Duodenal mucosa (tissue), 2 donors: ENCODE data around the gene CHERP.
"Not testable (repeated sequence)": the region's sequence is repeated elsewhere in the genome, so short reads cannot be mapped to it uniquely, and the experiment has no call there.

ENCODE experiments used
- H3K27ac ChIP-seq: one replicate; pipeline ENCODE4 v1.7.0; 2013; ENCODE audit warnings: low read depth, low read length
- H3K27me3 ChIP-seq, 2 donors: one replicate each; pipeline ENCODE4 v1.7.0; 2013; ENCODE audit warnings: low read length in 2 of 2, control low read depth in 1 of 2; ENCODE audit not compliant: insufficient read depth in 2 of 2, control insufficient read depth in 1 of 2
- H3K36me3 ChIP-seq, 2 donors: one replicate each; pipeline ENCODE4 v1.7.0; 2013; ENCODE audit warnings: low read length in 2 of 2, control low read depth in 1 of 2; ENCODE audit not compliant: insufficient read depth in 2 of 2, control insufficient read depth in 1 of 2
- H3K4me1 ChIP-seq, 2 donors: one replicate each; pipeline ENCODE4 v1.7.0; 2013; ENCODE audit warnings: low read length in 2 of 2, control low read depth in 1 of 2; ENCODE audit not compliant: insufficient read depth in 2 of 2, control insufficient read depth in 1 of 2
- H3K4me3 ChIP-seq, 2 donors: one replicate each; pipeline ENCODE4 v1.7.0; 2013; ENCODE audit warnings: low read length in 2 of 2, low read depth in 1 of 2
- H3K9ac ChIP-seq, 2 donors: one replicate each; pipeline ENCODE4 v1.7.0; 2013; ENCODE audit warnings: low read length in 2 of 2, low read depth in 1 of 2
- H3K9me3 ChIP-seq, 2 donors: one replicate each; pipeline ENCODE4 v1.7.0; 2013; ENCODE audit warnings: low read length in 2 of 2, control low read depth in 1 of 2; ENCODE audit not compliant: control insufficient read depth in 1 of 2

The CHERP gene

DNA sequence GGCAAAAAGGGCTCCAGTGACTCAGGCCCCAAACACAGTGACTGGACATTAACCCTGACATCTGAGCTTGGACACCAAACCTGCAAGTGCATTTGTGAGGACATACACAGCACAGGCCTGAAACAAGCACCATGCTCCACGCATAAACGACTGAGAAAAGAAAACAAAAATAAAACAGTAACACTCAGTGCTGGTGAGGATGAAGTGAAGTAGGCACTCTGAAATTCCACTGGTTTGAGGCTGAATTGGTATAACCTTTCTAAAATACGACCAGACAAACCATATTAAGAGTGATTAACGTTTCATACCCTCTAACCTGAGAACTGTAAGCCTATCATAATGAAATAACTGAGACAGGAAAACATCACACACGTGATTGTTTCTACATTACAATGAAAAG is 24.5 kb upstream of the CHERP start:
- Histone ChIP-seq H3K4me3 (no peak overlapping the region), H3K4me1 (peaks cover 14 to 16% of the 10 kb centered on the region in 2 donors), H3K9me3 (no peaks in the 10 kb centered on the region), H3K36me3 (peaks cover 11 to 59% of the 10 kb centered on the region in 2 donors), H3K27ac (peak overlapping the region; percentile 55), H3K9ac (peak overlapping the region in 1 of 2 donors; percentile 6), H3K27me3 (no peaks in the 10 kb centered on the region)

DNA sequence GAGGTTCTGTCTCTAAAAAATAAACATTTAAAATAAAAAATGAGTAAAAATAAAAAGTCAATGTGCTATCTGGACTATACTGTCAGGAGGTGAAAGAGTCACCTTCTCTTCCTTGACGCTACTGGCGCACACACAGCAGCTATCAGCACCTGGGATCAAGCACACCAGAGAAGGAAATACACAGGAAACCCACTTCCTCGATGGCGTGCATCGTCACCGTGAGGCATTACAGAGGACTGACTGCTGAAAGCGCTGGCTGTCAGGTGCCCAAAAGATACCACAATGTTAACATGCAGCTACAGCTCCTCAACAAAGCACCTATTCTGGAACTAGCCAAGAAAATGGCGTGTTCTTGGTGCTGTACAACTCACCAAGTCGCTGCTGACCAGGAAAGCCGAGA is 23.9 kb upstream of the CHERP start:
- Histone ChIP-seq H3K9ac (peak overlapping the region in 1 of 2 donors; percentile 6), H3K4me1 (peaks cover 10 to 11% of the 10 kb centered on the region in 2 donors), H3K36me3 (peaks cover 11 to 65% of the 10 kb centered on the region in 2 donors), H3K27ac (peak overlapping the region; percentile 55), H3K4me3 (no peak overlapping the region), H3K9me3 (no peaks in the 10 kb centered on the region), H3K27me3 (no peaks in the 10 kb centered on the region)

DNA sequence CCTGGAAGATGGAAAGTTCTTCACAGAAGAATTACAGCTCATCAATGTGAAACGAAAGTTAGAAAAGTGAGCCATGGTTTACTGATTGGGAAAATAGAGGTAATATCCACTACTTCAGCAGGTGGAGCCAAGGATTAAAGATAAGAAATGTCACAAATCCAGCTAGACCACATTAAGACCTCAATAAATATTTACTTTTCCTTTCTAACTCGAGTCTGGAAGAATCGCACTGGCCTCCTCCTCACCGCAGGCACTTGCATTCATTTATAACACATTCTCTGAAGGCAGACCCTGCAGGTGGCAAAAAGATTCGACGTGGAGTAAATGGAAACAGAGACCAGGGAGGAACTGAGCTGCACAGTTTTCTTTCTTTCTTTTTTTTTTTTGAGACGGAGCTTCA is 22.6 kb upstream of the CHERP start:
- Histone ChIP-seq H3K9me3 (no peaks in the 10 kb centered on the region), H3K4me3 (no peak overlapping the region), H3K9ac (no peak overlapping the region), H3K36me3 (peaks cover 13 to 72% of the 10 kb centered on the region in 2 donors), H3K27me3 (no peaks in the 10 kb centered on the region), H3K27ac (no peak overlapping the region), H3K4me1 (peaks cover 0 to 3% of the 10 kb centered on the region in 2 donors)

DNA sequence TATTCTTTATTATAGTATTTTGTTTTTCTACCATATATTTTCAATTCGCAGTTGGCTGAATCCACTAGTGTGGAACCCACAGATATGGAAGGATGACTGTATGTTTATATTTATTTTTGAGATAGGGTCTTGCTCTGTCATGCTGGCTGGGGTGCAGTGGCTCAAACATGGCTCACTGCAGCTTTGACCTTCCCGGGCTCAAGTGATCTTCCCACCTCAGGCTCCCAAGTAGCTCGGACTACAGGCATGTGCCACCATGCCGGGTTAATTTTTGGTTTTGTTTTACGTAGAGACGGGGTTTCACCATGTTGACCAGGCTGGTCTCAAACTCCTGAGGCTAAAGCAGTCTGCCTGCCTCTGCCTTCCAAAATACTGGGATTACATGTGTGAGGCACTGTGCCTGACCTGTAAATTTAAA is 20.4 kb upstream of the CHERP start:
- Histone ChIP-seq H3K27me3 (no peaks in the 10 kb centered on the region), H3K9me3 (no peaks in the 10 kb centered on the region), H3K27ac (no peak overlapping the region), H3K9ac (no peak overlapping the region), H3K4me1 (no peaks in the 10 kb centered on the region), H3K36me3 (peaks cover 19 to 64% of the 10 kb centered on the region in 2 donors), H3K4me3 (no peak overlapping the region)

DNA sequence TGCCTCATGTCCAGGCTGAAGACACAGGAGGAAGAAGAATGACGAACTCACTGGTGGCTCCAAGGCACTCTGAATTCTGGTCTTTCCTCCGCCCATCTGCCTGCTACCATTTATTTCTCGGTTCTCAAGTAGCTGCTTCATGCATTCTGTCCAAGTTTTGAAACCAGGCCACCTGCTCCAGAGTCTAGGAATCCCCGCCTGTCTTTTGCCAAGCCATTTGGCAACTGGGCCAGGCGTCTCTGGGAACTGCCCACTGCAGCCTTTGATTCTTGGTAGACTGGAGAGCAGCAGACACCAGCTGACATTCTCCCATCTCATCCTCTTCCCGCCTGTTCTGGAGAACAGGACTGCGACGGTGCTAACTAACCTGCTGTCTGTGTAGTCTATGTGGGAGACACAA is 19.1 kb upstream of the CHERP start:
- Histone ChIP-seq H3K9me3 (no peaks in the 10 kb centered on the region), H3K36me3 (peaks cover 17 to 60% of the 10 kb centered on the region in 2 donors), H3K27me3 (no peaks in the 10 kb centered on the region), H3K4me3 (no peak overlapping the region), H3K9ac (no peak overlapping the region), H3K27ac (no peak overlapping the region), H3K4me1 (no peaks in the 10 kb centered on the region)

DNA sequence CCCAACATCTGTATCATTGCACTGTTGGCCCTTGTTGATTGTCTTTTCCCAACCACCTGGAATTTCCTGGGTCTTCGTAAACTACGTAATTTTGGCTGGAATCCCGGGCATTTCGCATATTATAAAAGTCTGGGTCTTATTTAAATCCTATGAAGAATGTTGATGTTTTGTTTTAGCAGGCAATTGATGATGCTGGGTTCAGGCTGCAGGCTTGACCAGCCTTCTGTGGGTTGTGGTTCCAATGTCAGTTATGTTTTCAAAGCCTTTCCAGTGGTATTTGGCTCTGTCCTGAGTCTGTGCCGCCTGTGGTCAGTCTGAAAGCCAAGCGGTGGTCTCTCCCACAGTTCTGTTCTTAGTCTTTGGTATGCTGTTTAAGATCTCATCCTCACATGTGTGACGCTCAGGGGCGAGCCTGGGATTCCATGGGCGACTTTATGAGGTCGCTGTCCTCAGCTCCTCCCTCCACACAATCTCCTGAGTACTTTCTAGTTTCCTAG is 17.6 kb upstream of the CHERP start:
- no peak overlapping the region for H3K4me3 ChIP-seq
- H3K9me3 ChIP-seq: no peaks in the 10 kb centered on the region
- H3K27ac ChIP-seq: no peak overlapping the region
- H3K9ac ChIP-seq: no peak overlapping the region
- H3K27me3 ChIP-seq: no peaks in the 10 kb centered on the region
- H3K4me1 ChIP-seq: no peaks in the 10 kb centered on the region
- H3K36me3 ChIP-seq: peaks cover 13 to 67% of the 10 kb centered on the region in 2 donors

DNA sequence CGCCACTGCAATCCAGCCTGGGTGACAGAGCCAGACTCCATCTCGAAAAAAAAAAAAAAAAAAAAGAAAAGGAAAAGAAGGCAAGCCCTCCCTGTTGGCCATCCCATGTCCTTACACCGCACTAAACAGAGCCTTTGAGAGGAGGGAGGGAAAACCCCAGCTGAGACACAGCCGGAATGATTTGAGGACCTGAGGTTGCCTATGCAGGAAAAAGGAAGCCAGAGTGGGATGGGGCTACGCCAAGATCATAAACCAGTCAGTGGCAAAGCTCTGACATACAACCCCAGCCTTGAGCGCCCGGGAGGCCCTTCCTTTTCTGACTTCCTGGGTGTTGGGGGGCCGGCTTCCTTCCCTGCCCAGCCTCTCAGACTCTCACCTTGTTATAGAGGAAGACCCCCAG is 12.5 kb upstream of the CHERP start:
- Histone ChIP-seq H3K9ac (no peak overlapping the region), H3K9me3 (no peaks in the 10 kb centered on the region), H3K4me1 (no peaks in the 10 kb centered on the region), H3K27ac (no peak overlapping the region), H3K4me3 (no peak overlapping the region), H3K27me3 (no peaks in the 10 kb centered on the region), H3K36me3 (peaks cover 20 to 48% of the 10 kb centered on the region in 2 donors)

DNA sequence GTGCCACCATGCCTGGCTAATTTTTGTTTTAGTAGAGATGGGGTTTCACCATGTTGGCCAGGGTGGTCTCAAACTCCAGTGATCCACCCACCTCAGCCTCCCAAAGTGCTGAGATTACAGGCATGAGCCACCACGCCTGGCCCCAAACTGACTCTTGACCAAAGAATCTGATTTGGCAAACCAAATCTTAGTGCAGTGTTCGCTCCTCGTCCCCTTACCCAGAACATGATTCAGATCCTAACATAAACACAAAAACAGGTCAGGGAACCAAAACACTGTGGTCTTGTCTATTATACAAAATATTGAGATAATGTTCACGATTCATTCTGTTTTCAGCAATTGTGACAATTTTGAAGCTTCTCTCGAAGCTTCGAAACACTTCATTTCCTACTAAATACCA is 9.7 kb upstream of the CHERP start:
- H3K4me3 ChIP-seq, H3K27ac ChIP-seq, H3K27me3 ChIP-seq, H3K9ac ChIP-seq, H3K4me1 ChIP-seq, H3K9me3 ChIP-seq: not testable (repeated sequence)
- peaks cover 15 to 39% of the 10 kb centered on the region in 2 donors for H3K36me3 ChIP-seq

DNA sequence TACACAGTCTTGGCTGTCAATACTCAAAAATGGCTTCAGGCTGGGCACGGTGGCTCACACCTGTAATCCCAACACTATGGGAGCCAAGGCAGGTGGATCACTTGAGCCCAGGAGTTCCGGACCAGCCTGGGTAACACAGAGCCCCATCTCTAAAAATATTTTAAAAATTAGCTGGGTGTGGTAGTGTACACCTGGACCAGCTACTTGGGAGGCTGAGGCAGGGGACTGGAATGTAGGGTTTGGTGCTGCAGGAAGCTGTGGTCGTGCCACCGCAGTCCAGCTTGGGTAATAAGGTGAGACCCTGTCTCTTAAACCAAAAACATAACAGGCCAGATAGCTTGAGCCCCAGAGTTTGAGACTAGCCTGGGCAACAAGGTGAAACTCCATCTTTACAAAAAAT is 6.7 kb upstream of the CHERP start:
- H3K9ac ChIP-seq: no peak overlapping the region
- no peaks in the 10 kb centered on the region for H3K4me1 ChIP-seq
- no peaks in the 10 kb centered on the region for H3K9me3 ChIP-seq
- peaks cover 15% of the 10 kb centered on the region in 2 donors for H3K36me3 ChIP-seq
- no peaks in the 10 kb centered on the region for H3K27me3 ChIP-seq
- no peak overlapping the region for H3K27ac ChIP-seq
- H3K4me3 ChIP-seq: no peak overlapping the region

DNA sequence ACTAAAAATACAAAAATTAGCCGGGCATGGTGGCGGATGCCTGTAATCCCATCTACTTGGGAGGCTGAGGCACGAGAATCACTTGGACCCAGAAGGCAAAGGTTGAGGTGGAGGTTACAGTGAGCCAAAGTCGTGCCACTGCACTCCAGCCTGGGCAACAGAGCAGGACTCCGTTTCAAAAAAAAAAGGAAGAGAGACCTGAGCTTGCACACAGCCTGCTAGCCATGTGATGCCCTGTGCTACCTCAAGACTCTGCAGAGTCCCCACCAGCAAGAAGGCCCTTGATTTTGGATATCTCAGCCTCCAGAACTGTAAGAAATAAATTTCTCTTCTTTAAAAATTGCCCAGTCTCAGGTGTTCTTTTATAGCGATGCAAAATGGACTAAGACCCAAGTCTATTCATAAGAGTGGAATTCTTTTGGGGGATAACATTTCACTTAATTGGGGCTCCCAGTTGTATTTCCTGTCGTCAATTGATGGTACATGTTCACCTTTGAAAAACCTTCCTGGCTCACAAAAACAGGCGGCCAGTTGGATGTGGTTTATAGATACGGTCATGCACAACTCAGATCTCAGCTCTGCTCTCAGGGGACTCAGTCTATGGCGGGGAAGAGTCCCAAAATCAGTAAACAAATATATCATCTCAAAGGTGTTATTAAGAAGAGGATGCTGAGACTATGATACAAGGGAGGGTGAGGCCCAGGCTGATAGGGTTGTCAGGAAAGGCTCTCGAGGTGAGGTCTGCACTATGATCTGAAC is 2.4 kb upstream of the CHERP start:
- H3K4me3 ChIP-seq: no peak overlapping the region
- peaks cover 2 to 3% of the 10 kb centered on the region in 2 donors for H3K36me3 ChIP-seq
- H3K4me1 ChIP-seq: peaks cover 9 to 16% of the 10 kb centered on the region in 2 donors
- H3K9ac ChIP-seq: no peak overlapping the region
- H3K27me3 ChIP-seq: no peaks in the 10 kb centered on the region
- no peaks in the 10 kb centered on the region for H3K9me3 ChIP-seq
- no peak overlapping the region for H3K27ac ChIP-seq
